Middle frontal gyrus (tissue), 1 donor: ENCODE measurements around the gene GPR68.
"Not testable (repeated sequence)": the region's sequence is repeated elsewhere in the genome, so short reads cannot be mapped to it uniquely, and the experiment has no call there.

Experiments used
- DNase-seq: peaks from one replicate; pipeline ENCODE4 v3.0.0-alpha.2; 2015; ENCODE audit warnings: low spot score; ENCODE audit errors: extremely low spot score

The GPR68 gene

DNA sequence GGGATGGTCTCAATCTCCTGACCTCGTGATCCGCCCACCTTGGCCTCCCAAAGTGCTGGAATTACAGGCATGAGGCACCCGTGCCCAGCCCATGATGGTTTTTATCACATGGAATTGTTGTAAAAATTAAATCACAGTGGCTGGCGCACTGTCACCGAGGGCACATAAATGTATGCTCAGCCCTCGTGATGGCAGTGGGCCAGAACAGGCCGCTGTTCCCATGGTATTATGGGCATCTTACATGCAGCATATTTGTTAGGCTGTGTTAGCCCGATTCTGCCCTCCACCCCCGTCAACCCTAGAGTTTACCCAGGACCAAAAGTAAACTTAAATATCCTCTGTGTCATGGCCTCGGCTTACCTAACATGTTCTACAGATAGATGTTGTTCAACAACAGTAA is 48.6 kb downstream of the GPR68 start:
- DNase-seq, result no peak

DNA sequence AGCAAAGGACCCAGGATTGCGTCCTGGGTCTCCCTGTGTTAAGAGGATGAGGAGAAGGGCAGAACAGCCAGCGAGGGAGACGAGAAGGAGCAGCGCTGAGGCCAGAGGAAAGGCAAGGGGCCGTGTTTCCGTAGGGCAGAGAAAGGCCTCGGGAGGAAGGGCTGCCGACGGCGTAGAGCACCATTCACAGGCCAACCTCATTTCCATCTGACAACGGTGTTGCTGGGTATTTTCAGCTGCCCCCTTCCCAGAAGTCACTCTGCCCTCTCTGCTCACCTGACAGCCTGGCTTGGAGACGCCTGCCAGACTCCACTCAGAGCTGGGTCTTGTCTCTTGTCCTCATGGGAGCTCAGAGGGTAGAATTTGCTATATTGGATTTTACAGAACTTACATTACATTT is 51.4 kb downstream of the GPR68 start:
- no peak for DNase-seq

DNA sequence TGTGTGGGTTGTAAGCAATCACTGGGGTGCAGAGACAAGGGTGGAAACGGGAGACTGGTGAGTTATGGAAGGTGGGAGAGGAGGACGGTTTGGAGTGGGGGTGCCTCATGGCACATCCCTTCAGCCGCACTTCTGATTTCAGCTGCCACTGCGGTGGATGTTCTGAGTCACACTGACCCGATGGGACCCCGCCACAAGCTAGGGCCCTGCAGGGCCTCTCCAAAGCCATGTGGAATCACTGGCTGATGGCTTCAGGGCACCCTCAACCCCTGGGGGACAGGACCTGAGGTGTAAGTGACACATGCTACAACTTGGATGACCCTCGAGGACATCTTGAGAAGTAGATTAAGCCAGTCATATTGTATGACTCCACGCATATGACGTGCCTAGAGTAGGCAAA is 53.7 kb downstream of the GPR68 start:
- DNase-seq, result no peak

DNA sequence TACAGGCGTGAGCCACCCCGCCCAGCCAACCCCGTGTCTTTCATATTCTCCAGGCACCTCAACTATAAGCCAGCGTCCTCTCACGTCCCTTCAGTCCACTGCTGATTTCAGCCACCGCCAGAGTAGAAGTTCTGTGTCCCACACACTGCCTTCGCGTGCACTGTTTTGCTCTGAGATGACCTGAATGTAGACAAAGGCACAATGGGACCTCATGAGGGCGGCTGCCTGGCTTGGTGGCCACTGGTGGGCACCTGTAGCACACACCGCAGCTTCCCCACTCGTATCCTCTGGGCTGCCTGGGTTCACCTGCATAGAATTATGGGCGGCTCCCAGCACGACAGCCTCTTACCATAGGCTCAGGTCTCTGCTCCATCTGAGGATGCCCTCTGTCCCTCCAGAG is 57.2 kb downstream of the GPR68 start:
- no peak for DNase-seq

DNA sequence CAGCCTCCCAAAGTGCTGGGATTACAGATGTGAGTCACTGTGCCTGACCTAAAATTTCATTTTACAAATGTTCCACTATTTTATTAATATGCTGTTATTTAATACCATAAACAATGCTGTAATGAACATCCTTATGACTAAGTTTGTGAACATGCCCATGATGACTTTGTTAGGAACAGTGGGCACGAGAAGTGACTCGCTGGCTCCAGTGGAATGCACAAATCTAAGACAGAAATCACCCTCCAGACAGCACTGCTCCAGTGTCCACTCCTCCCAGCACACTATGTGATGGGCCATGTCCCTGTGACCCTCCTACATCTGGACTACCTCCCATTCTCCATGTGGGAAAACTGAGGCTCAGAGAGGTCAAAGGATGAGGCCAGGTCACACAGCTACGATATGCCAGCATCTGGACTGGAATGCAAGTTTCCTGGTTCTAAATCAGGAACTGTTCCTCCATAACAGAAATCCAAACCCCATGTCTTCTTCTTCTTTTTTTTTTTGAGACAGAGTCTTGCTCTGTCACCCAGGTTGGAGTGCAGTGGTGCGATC is 57.9 kb downstream of the GPR68 start:
- no peak for DNase-seq

DNA sequence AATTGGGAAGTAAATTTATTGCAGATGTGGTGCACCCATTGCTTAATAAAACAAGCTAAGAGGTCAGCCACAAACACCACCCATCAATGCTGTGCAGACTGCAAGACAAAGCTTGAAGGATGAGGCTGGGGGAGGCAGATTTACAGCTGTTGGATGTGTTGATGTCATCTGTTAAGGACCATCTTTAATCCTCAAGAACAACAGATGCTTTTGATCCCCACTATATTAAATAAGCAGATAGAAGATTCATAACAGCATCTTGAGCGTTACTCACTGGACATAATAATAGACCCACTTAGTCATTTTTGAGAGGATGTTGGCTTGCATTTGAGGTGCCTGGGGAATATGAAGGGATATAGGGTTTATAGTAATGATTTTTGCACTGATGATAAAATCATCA is 58.8 kb downstream of the GPR68 start:
- DNase-seq, result no peak

DNA sequence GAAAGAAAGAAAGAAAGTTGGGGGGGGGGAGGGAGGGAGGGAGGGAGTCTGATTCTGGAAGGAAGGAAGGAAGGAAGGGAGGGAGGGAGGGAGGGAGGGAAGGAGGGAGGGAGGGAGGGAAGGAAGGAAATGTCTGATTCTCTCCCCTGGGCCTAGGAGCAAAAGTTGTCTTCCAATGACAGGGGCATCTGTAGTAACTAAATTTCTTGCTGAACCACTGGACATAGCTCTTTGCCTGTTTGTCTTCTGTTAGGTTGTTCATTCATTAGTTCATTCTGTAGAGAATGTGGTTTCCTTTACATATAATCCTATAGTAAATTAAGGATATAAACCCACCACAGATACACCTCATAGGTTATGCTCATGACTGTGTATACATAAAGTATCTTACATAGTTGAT is 59.9 kb downstream of the GPR68 start:
- DNase-seq, result no peak

DNA sequence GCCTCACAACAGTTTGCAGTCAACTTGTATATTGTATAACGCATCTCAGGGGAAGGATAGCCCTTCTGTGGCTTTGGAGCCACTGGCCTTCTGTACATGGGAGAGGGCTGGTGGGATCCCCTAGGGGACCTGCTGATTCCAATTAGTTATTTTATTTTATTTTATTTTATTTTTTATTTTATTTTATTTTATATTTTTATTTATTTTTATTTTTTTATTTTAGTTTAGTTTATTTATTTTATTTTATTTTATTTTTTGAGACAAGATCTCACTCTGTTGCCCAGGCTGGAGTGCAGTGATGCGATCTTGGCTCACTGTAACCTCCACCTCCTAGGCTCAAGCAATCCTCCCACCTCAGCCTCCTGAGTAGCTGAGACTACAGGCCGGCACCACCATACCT is 61.8 kb downstream of the GPR68 start:
- not testable (repeated sequence) for DNase-seq
